Gastrocnemius medialis (tissue), 4 donors: ENCODE data around the gene KMT2E.

Experiments
- POLR2A ChIP-seq, 2 donors: fragments of 450-650 bp; IDR thresholded peaks; one replicate each; pipeline ENCODE4 v1.6.1; 2017; ENCODE audit warnings: antibody characterized with exemption in 2 of 2, mild to moderate bottlenecking in 2 of 2, moderate library complexity in 2 of 2
- TF ChIP-seq, protein P1 (sequence below), 5 experiments: fragments of 450-650 bp in 3 of 5; fragments of 200-600 bp in 2 of 5; sonication (generic) in 2 of 5; IDR thresholded peaks in 4 of 5; conservative IDR thresholded peaks in 1 of 5; 1 replicate in 4 of 5; 2 replicates in 1 of 5; pipeline ENCODE4 v1.5.1; 2016 to 2019; ENCODE audit warnings: antibody characterized with exemption in 5 of 5, mild to moderate bottlenecking in 3 of 5, moderate library complexity in 3 of 5

DNA sequence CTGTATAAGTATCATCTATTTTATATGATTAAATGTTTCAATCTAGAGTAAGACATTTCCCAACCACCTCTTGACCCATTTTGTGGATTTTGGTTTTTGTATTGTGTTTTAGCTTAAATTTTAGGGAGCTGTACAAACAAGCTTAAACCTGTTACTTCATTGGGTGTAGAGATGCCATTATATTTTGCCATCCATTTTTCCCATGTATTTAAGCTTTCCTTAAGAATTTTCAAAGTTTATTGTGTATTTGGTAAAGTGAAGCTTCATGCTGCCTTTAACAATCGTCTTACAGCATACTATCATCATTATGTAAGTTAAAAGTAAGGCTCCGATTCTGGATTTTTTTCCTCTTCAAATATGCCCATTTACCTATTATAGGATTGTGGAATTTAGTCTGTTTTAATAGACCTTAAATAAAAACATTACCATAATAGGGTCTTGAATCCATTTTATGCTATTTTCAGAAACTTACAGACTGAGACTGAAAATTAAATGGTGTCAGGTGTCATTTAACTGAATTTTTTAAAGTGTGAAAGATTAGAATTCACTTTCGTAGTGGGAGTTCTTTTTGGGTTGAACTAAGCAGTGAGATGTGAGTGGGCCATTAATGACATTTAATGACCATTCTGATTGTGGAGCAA, 2.2 kb downstream of the KMT2E start:
- TF ChIP-seq, protein P1, sequence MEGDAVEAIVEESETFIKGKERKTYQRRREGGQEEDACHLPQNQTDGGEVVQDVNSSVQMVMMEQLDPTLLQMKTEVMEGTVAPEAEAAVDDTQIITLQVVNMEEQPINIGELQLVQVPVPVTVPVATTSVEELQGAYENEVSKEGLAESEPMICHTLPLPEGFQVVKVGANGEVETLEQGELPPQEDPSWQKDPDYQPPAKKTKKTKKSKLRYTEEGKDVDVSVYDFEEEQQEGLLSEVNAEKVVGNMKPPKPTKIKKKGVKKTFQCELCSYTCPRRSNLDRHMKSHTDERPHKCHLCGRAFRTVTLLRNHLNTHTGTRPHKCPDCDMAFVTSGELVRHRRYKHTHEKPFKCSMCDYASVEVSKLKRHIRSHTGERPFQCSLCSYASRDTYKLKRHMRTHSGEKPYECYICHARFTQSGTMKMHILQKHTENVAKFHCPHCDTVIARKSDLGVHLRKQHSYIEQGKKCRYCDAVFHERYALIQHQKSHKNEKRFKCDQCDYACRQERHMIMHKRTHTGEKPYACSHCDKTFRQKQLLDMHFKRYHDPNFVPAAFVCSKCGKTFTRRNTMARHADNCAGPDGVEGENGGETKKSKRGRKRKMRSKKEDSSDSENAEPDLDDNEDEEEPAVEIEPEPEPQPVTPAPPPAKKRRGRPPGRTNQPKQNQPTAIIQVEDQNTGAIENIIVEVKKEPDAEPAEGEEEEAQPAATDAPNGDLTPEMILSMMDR (IDR thresholded peaks at IDR 0.05 in 4 of 5, conservative IDR thresholded peaks at IDR 0.05 in 1 of 5): no peak
- no peak for TF ChIP-seq POLR2A (IDR thresholded peaks at IDR 0.05)
